Neural progenitor cell (in vitro differentiated cells): ENCODE measurements around the gene ALMS1. TPM values are rescaled to one million over a fixed set of nuclear protein-coding genes. Genes with fewer than 3 reads are reported as not detected.

Experiments
- DNase-seq: peaks from one replicate; pipeline ENCODE4 v3.0.0-alpha.2; 2016; ENCODE audit warnings: low spot score
- H2AFZ ChIP-seq: fragments of 200-600 bp; sonication (generic); replicated peaks from 2 replicates; pipeline ENCODE4 v1.6.1; 2016; ENCODE audit warnings: antibody characterized with exemption
- H3F3A ChIP-seq: fragments of 200-600 bp; sonication (generic); 2 replicates; pipeline ENCODE4 v1.6.1; 2016; ENCODE audit warnings: antibody characterized with exemption, low read depth
- H3K27ac ChIP-seq: fragments of 200-600 bp; sonication (generic); 2 replicates; pipeline ENCODE4 v1.5.1; 2016; ENCODE audit warnings: mild to moderate bottlenecking
- H3K27me3 ChIP-seq: fragments of 200-600 bp; sonication (generic); 2 replicates; pipeline ENCODE4 v1.6.1; 2016; ENCODE audit warnings: mild to moderate bottlenecking, moderate library complexity
- H3K36me3 ChIP-seq: fragments of 200-600 bp; sonication (generic); 2 replicates; pipeline ENCODE4 v1.5.1; 2016
- H3K4me1 ChIP-seq: fragments of 200-600 bp; sonication (generic); 2 replicates; pipeline ENCODE4 v1.6.1; 2016; ENCODE audit warnings: mixed run types
- H3K4me2 ChIP-seq: fragments of 200-600 bp; sonication (generic); 2 replicates; pipeline ENCODE4 v1.6.1; 2016
- H3K4me3 ChIP-seq: fragments of 200-600 bp; sonication (generic); 2 replicates; pipeline ENCODE4 v1.5.1; 2016
- H3K79me2 ChIP-seq: fragments of 200-600 bp; sonication (generic); 2 replicates; pipeline ENCODE4 v1.6.1; 2016; ENCODE audit warnings: low read depth
- H3K9ac ChIP-seq: fragments of 200-600 bp; sonication (generic); 2 replicates; pipeline ENCODE4 v1.6.1; 2016
- H3K9me3 ChIP-seq: fragments of 200-600 bp; sonication (generic); 2 replicates; pipeline ENCODE4 v1.5.1; 2016; ENCODE audit warnings: low read depth
- H4K20me1 ChIP-seq: fragments of 200-600 bp; sonication (generic); 2 replicates; pipeline ENCODE4 v1.6.1; 2016; ENCODE audit warnings: low read depth
- H3K27ac Mint-ChIP-seq: 3 replicates; pipeline ENCODE4 v1.8.0; 2021; ENCODE audit warnings: mixed read lengths
- H3K27me3 Mint-ChIP-seq: 2 replicates; pipeline ENCODE4 v1.8.0; 2022; ENCODE audit warnings: low read depth, mild to moderate bottlenecking, inconsistent platforms, moderate library complexity, mixed read lengths; ENCODE audit not compliant: insufficient read depth
- H3K36me3 Mint-ChIP-seq: 3 replicates; pipeline ENCODE4 v1.8.0; 2021; ENCODE audit warnings: mixed read lengths
- H3K4me1 Mint-ChIP-seq: 3 replicates; pipeline ENCODE4 v1.8.0; 2021; ENCODE audit warnings: mixed read lengths
- H3K4me3 Mint-ChIP-seq: 3 replicates; pipeline ENCODE4 v1.8.0; 2021; ENCODE audit warnings: mild to moderate bottlenecking, moderate library complexity, mixed read lengths
- H3K9me3 Mint-ChIP-seq: 3 replicates; pipeline ENCODE4 v1.8.0; 2020; ENCODE audit warnings: mixed read lengths
- EZH2 ChIP-seq: fragments of 200-600 bp; sonication (generic); IDR thresholded peaks from 2 replicates; pipeline ENCODE4 v1.6.1; 2017; ENCODE audit warnings: antibody characterized with exemption, mild to moderate bottlenecking, moderate library complexity
- EZH2phosphoT487 ChIP-seq: fragments of 200-600 bp; sonication (generic); IDR thresholded peaks from 2 replicates; pipeline ENCODE4 v1.6.1; 2017; ENCODE audit warnings: antibody characterized with exemption
- total RNA-seq: library from RNA; depleted of rRNA; stranded (reverse); fragments of >200 nt; gene quantifications from 2 replicates; pipeline ENCODE4 v1.2.3, GENCODE V29; 2015; ENCODE audit warnings: low replicate concordance
- TF ChIP-seq, protein P1 (sequence below): fragments of 200-600 bp; sonication (generic); IDR thresholded peaks from 2 replicates; pipeline ENCODE4 v1.5.1; 2017; ENCODE audit warnings: antibody characterized with exemption, mild to moderate bottlenecking

ALMS1 gene
- total RNA-seq, 1 donor from 2014 or later, result 58.8 TPM

- H3K4me3 ChIP-seq, result no peak overlapping the region
- no peaks in the 10 kb centered on the region for H3K27me3 Mint-ChIP-seq
- no peaks in the 10 kb centered on the region for H3F3A ChIP-seq
- peaks cover 7% of the 10 kb centered on the region for H3K36me3 ChIP-seq
- H4K20me1 ChIP-seq, result peaks cover 13% of the 10 kb centered on the region
- H3K4me2 ChIP-seq, result no peak overlapping the region
- DNase-seq, result no peak
- H3K27ac ChIP-seq, result no peak overlapping the region
- H3K36me3 Mint-ChIP-seq, result peaks cover 52% of the 10 kb centered on the region
- H3K79me2 ChIP-seq, result peaks cover 91% of the 10 kb centered on the region
- no peak overlapping the region for H2AFZ ChIP-seq
- no peak overlapping the region for H3K9ac ChIP-seq
- peaks cover 12% of the 10 kb centered on the region for H3K9me3 ChIP-seq
- no peaks in the 10 kb centered on the region for H3K4me1 ChIP-seq
- H3K9me3 Mint-ChIP-seq, result peaks cover 41% of the 10 kb centered on the region
- no peaks in the 10 kb centered on the region for H3K27me3 ChIP-seq
- no peak for TF ChIP-seq EZH2
- no peak for TF ChIP-seq EZH2phosphoT487
- TF ChIP-seq, protein P1, sequence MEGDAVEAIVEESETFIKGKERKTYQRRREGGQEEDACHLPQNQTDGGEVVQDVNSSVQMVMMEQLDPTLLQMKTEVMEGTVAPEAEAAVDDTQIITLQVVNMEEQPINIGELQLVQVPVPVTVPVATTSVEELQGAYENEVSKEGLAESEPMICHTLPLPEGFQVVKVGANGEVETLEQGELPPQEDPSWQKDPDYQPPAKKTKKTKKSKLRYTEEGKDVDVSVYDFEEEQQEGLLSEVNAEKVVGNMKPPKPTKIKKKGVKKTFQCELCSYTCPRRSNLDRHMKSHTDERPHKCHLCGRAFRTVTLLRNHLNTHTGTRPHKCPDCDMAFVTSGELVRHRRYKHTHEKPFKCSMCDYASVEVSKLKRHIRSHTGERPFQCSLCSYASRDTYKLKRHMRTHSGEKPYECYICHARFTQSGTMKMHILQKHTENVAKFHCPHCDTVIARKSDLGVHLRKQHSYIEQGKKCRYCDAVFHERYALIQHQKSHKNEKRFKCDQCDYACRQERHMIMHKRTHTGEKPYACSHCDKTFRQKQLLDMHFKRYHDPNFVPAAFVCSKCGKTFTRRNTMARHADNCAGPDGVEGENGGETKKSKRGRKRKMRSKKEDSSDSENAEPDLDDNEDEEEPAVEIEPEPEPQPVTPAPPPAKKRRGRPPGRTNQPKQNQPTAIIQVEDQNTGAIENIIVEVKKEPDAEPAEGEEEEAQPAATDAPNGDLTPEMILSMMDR, result no peak
- H3K4me1 Mint-ChIP-seq, result no peaks in the 10 kb centered on the region
- H3K27ac Mint-ChIP-seq, result no peak overlapping the region
- no peak overlapping the region for H3K4me3 Mint-ChIP-seq
Observed at GRCh38 chr2:73406996-73407395, 21.4 kb downstream of the ALMS1 start.

- no peaks in the 10 kb centered on the region for H3K4me1 ChIP-seq
- no peaks in the 10 kb centered on the region for H3F3A ChIP-seq
- no peak overlapping the region for H3K4me2 ChIP-seq
- peaks cover 3% of the 10 kb centered on the region for H3K36me3 ChIP-seq
- no peak overlapping the region for H3K27ac Mint-ChIP-seq
- TF ChIP-seq, protein P1, result no peak
- no peak for TF ChIP-seq EZH2phosphoT487
- no peak for TF ChIP-seq EZH2
- H3K9ac ChIP-seq, result no peak overlapping the region
- H3K79me2 ChIP-seq, result peaks cover 91% of the 10 kb centered on the region
- H3K9me3 ChIP-seq, result peaks cover 4% of the 10 kb centered on the region
- H3K27me3 Mint-ChIP-seq, result no peaks in the 10 kb centered on the region
- H3K4me3 ChIP-seq, result no peak overlapping the region
- H4K20me1 ChIP-seq, result peaks cover 16% of the 10 kb centered on the region
- H3K4me3 Mint-ChIP-seq, result no peak overlapping the region
- H3K4me1 Mint-ChIP-seq, result no peaks in the 10 kb centered on the region
- H3K27me3 ChIP-seq, result no peaks in the 10 kb centered on the region
- H3K36me3 Mint-ChIP-seq, result peaks cover 45% of the 10 kb centered on the region
- H3K9me3 Mint-ChIP-seq, result peaks cover 32% of the 10 kb centered on the region
- no peak overlapping the region for H2AFZ ChIP-seq
- H3K27ac ChIP-seq, result no peak overlapping the region
- DNase-seq, result no peak
Observed at GRCh38 chr2:73408198-73408597, 22.6 kb downstream of the ALMS1 start.

GRCh38 chr2:73414696-73415095 is 29.1 kb downstream of the ALMS1 start:
- H3K4me3 ChIP-seq, result no peak overlapping the region
- no peaks in the 10 kb centered on the region for H3K9me3 ChIP-seq
- H3K9ac ChIP-seq, result no peak overlapping the region
- Mint-ChIP-seq H3K9me3 (peaks cover 4% of the 10 kb centered on the region), H3K27ac (no peak overlapping the region), H3K27me3 (no peaks in the 10 kb centered on the region), H3K4me1 (no peaks in the 10 kb centered on the region), H3K4me3 (no peak overlapping the region), H3K36me3 (peaks cover 17% of the 10 kb centered on the region)
- no peak overlapping the region for H3K4me2 ChIP-seq
- H4K20me1 ChIP-seq, result peaks cover 31% of the 10 kb centered on the region
- H2AFZ ChIP-seq, result no peak overlapping the region
- H3F3A ChIP-seq, result no peaks in the 10 kb centered on the region
- no peaks in the 10 kb centered on the region for H3K36me3 ChIP-seq
- H3K4me1 ChIP-seq, result no peaks in the 10 kb centered on the region
- no peaks in the 10 kb centered on the region for H3K27me3 ChIP-seq
- H3K27ac ChIP-seq, result no peak overlapping the region
- DNase-seq, result no peak
- peaks cover 73% of the 10 kb centered on the region for H3K79me2 ChIP-seq
- TF ChIP-seq EZH2, result no peak
- no peak for TF ChIP-seq EZH2phosphoT487
- TF ChIP-seq, protein P1, result no peak

DNA sequence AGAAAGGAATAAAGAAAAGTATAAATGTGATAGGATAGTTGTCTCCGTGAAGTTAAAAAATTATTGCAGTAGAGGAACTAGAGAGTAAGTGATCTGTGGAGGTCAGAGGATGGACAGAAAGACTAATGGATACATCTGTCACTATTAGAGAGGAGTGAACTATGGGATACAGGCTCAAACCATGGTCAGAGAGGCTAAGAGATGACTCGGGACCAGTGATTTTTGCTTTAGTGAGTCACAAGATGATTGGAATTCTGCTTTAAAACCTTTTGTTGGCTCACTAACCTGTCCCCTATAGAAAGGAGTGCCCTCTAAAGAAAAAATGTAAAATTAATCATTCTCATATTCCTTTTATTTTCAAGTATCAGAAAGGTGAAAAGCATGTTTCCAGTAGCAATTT is 30.3 kb downstream of the ALMS1 start:
- H3K4me1 ChIP-seq, result no peaks in the 10 kb centered on the region
- H2AFZ ChIP-seq, result no peak overlapping the region
- peaks cover 31% of the 10 kb centered on the region for H4K20me1 ChIP-seq
- DNase-seq, result no peak
- Mint-ChIP-seq H3K4me1 (no peaks in the 10 kb centered on the region), H3K9me3 (peaks cover 4% of the 10 kb centered on the region), H3K4me3 (no peak overlapping the region), H3K27me3 (no peaks in the 10 kb centered on the region), H3K27ac (no peak overlapping the region), H3K36me3 (peaks cover 10% of the 10 kb centered on the region)
- H3K27ac ChIP-seq, result no peak overlapping the region
- H3F3A ChIP-seq, result no peaks in the 10 kb centered on the region
- no peaks in the 10 kb centered on the region for H3K9me3 ChIP-seq
- no peaks in the 10 kb centered on the region for H3K36me3 ChIP-seq
- no peak overlapping the region for H3K9ac ChIP-seq
- TF ChIP-seq, protein P1, result no peak
- TF ChIP-seq EZH2, result no peak
- no peak for TF ChIP-seq EZH2phosphoT487
- H3K27me3 ChIP-seq, result no peaks in the 10 kb centered on the region
- H3K79me2 ChIP-seq, result peaks cover 61% of the 10 kb centered on the region
- no peak overlapping the region for H3K4me3 ChIP-seq
- no peak overlapping the region for H3K4me2 ChIP-seq
